HTERT RPE-1 (cell line): ENCODE data around the gene PKNOX1.
"Not testable (repeated sequence)": the region's sequence is repeated elsewhere in the genome, so short reads cannot be mapped to it uniquely, and the experiment has no call there.

Experiments used
- in situ Hi-C: fragments of 300-500 bp; cut with MboI; formaldehyde crosslinking; loops from 4 replicates; pipeline ENCODE4 v1.14.3; 2020; ENCODE audit warnings: low sequenced_read_pairs

Gene PKNOX1

DNA sequence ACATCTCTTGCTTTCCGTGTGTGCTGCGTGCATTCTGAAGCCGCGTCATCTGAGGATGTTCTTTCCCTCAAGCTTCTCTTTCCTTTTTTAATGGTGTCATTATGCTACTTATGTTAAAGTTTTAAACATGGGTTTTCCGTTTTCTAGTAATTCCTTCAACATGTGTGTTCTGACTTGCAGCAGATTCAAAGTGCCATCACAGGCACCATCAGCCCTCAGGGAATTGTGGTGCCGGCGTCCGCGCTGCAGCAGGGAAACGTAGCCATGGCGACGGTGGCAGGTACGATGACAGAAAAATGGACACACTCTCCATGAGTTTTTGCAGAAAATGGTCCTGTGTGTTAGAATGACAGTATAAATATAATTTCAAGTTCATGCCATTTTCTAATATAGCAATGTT, 42.4 kb downstream of the PKNOX1 start:
- in situ Hi-C loops, result no loop called here

DNA sequence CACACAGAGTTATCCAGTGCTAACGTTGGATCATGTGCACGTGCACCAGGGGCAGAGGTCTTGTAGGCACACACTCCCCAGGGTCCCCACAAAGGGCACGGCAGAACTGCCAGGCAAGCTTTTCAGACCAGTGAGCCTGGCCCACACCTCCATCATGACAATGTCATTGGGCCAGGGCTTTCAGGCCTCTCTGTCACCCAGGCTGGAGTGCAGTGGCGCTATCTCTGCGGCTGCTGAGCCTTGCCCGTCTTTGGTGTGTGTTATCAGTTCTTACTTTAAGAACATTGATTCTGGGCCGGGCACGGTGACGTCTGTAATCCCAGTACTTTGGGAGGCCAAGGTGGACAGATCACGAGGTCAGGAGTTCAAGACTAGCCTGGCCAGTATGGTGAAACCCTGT, 44.2 kb downstream of the PKNOX1 start:
- in situ Hi-C loops, result no loop called here

DNA sequence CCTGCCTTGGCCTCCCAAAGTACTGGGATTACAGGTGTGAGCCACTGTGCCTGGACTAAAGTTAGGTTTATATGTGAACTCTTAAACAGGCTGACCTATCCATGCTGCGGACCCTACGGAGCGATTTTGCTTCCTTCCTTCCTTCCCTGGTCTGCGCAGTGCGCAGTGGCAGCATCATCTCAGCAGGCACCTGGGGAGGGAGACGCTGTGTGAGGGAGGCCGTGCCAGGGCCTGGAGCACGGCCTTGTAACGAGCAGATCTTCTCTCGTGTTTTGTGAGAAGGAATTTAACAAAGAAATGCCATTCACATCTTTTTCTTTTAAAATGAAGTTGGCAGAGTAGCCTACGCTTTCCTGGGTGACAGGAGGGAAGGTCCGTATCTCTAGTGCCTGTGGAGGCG, 45.8 kb downstream of the PKNOX1 start:
- in situ Hi-C loops, result no loop called here

DNA sequence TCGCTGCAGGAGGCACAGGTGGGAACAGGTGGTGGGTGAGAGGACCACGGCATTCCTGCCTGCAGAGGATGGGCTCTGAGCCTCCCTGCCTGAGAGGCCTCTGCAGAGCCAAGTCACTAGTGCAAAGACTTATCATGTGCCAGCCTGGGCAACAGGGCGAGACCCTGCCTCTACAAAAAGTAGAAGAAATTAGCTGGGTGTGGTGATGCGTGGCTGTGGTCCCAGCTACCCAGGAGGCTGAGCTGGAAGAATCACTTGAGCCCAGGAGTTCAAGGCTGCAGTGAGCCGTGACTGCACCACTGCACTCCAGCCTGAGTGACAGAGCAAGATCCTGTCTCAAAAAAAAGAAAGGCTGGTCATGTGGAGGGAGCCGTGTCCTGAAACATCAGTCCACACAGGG, 46.4 kb downstream of the PKNOX1 start:
- in situ Hi-C loops, result no loop called here

DNA sequence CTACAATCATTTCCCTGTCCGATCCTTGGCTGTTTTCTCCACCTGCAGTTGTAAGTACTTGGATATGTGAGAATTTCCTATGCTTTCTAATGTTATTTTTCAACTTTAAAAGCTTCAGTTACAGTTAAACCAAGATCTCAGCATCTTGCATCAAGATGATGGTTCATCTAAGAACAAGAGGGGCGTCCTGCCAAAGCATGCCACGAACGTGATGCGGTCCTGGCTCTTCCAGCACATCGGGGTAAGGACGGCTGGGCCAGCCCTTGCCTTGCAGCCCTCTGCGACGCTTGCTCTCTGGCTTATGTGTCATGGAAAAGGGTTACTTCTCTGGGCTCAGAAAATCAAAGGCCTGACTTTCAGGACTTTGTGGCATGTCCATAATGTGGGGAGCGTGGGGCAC, 46.8 kb downstream of the PKNOX1 start:
- in situ Hi-C loops, result no loop called here

DNA sequence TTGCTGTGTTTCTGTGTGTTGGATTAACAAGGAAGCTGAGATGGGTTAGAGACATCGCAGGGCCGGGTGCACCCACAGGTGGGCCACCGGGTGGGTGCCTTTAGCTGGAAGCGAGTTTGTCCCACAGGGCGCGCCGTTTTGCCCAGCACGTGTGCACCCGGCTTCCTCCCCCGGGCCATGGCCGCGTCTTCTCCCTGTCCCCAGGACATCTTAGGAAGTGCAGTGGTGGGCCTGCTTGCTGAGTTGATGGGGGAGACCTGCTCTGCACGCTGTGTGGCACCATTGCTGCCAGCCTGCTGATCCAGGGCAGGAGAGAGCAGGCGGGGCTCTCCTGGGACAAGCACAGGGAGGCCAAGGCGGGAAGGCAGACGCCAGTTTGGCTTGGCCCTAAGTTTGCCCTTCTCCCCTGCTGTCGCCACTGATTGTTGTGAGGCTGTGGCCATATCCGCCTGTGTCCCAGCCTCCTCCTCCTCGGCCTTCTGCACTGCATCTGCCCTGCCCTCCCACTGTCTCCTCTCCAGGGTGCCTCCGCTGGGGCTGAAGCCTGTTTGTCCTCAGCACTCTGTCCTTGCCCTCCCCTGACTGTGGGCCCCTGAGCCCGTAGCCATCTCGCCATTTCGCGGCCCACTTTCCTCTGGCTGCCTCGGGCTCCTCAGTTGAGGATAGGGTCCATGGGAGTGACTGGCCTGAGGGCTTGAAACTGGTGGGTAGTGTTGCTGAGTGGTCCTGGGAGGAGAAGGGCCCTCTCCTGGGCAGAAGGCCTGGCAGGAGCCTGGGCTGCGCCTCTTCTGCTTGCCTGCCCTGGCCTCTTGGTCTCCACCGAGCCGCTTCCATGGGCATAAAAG, 47.6 kb downstream of the PKNOX1 start:
- in situ Hi-C loops, result no loop called here

DNA sequence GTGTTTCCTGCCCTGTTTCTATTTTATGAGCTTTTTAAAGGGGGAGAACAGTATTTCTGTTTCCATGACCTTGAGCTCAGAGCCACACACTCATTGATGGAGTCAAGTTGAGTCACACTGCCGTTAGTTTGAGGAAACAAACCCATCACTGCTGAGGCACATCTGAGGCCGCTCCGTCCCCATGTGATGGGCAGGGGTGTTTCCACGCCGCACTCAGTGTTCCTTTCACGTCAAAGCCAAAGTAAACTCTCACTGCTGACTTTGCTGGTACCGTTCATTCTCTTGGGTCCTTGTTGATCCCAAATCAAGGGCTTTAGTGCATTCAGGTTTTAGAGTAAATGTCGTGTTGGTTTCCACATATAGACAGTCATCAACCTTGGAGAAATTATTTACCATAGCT, 48.8 kb downstream of the PKNOX1 start:
- in situ Hi-C loops, result no loop called here

DNA sequence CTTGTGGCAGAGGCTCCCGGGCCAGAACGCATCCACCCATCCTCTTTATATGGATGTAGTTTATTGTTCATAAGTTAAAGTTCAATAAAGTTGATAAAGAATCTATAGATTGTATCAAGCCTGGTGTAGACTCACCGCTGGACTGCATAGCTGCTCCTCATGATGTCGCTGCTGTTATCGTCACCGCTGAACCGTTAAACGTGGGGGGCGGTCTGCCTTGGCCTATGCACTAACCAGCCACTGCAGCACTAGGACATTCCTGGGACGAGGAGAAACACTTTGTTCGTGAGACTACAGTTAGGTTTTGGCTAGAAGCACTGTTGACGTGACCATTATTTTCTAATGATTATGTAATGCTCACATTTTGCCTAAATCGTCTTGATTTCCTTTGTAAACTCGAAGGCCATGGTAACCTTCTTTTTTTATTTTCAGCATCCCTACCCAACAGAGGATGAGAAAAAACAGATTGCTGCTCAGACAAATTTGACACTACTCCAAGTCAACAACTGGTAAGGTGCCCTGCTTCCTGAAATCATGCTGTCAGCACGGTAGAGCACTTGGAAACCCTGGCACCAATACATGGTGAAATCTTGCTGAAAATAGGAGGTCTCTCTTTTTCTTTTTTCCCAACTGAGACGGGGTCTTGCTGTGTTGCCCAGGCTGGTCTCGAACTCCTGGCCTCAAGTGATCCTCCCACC, 50.2 kb downstream of the PKNOX1 start:
- in situ Hi-C loops, result no loop called here

DNA sequence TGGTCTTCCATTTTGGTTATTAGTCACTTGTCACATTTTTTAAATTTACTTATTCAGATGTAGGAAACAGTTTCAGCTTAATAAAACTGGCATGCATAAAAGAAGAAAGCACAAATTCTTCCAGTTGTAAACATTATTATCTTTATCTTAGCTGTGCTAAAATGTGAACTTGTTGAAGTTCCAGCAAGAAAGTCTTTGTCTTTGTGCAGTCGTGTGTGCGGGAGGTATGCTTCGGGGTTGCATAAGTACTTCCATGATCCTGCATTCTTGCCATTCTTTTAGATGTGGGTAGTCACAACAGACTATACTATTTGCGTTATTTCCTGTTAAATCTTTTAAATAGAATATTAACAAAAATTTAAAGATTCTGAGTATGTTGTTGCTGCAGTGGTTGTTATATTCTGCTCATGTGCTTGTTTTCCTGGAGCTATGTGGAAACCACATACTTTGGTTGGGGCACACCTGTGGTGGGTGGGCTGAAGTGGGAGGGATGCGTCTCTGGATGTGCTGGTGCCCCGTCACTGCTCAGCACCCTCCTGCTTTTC, 51.3 kb downstream of the PKNOX1 start:
- in situ Hi-C loops, result no loop called here

DNA sequence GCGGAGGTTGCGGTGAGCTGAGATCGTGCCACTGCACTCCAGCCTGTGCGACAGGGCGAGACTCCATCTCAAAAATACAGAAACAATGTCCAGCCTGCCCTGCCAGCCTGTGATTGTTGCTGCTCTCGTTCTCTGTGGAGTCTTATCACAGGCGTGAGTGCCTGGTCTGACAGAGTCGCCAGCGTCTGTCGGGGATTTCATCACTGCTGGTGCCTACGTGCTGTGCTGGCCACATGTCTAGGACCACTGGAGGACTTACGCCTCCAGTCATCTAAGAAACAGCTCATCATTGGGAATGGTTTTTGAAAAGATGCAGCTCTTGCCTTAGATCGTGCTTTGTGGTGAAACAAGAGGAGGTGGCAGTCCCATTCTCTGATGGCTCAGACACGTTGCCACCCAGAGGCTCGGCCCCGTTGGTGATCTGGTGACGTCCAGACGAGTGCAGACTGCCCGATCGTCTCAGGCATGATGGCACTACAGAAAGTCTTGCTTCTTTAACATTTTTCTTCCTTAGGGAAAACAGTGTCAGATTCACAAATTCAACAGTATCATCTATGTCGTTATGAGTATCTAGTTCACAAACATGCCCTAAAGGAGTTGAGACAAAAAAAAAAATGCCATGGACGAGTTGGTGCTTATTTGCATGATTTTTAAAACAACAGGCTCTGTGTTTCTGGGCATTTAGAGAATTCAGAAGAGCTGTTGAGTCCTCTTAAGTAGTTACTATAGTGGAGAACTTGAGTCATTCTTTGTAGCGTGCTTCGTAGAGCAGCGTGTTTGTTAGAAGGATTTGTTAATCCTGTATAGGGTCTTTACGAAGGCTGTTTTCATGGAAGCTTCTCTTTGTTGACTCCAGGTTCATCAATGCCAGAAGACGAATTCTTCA, 53.7 kb downstream of the PKNOX1 start:
- in situ Hi-C loops, result no loop called here

DNA sequence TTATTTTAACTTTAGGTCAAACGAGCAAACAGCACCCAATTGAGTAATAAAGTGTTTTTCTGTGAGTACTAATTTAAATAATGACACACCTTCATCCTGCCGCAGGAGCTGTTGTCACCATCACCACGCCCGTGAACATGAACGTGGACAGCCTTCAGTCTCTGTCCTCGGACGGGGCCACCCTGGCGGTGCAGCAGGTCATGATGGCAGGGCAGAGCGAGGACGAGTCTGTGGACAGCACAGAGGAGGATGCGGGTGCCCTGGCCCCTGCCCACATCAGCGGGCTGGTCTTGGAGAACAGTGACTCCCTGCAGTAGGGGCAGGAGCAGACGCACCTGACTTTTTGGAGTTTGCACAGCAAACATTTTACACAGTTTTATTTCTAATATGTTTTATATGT, 55.4 kb downstream of the PKNOX1 start:
- in situ Hi-C loops, result no loop called here

DNA sequence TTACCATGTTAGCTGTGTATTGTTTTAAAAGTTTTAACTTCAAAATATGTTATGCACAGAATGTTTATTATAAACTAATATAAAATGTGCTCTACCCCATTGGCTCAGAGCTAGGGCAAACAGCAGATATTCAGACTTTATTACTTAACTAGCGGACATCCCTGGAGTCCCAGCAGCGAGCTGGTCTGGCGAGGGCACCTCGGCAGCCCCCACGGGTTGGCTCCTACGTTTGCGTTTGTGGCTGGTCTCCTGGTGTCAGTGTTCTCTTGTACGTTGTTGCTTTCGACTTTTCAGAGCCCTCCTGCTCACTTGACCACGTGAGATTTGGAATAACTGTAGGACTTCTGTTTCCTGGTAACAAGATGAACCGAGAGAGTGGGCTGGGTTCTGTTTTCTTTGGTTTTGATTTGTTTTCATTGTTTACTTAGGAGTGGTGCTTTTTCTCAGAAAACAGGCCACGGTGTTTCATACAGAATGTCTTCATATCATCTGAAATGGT, 56.8 kb downstream of the PKNOX1 start:
- in situ Hi-C loops, result no loop called here

DNA sequence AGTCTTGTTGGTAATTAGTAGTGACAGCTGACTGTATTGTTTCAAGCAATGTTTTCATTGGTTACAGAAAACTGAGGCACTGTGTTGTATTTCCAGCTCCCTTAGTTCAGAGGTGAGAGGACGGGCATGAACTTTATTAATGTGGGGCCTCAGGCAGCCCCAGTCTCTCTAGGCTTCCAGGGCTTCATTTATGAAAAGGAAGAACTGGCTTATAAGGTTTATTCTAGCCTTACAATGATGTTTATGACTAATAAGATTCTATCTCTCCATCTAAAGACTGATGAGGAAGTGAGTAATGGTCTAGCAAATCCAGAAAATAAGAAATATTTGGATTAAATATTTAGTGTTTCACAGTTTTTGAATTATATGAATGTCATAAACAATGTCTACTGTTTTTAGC, 59.7 kb downstream of the PKNOX1 start:
- in situ Hi-C loops, result no loop called here

DNA sequence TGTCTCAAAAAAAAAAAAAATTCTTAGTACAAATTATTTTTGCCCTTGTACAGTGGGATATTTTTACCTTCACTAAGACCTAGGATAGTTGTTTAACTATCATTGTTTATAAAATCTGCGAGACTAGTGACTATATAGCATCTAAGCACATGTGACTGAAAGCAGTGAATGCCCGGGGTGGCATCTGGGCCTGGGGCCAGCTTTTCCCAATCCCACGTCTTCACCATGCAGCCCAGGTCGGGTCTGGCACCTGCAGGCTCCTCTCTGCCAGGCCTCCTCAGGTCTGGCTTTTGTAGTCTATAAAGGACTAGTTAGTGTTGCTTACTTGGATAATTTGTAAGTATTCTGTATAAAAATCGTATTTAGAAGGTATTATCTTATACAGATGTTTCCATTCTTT, 60.5 kb downstream of the PKNOX1 start:
- in situ Hi-C loops, result no loop called here

DNA sequence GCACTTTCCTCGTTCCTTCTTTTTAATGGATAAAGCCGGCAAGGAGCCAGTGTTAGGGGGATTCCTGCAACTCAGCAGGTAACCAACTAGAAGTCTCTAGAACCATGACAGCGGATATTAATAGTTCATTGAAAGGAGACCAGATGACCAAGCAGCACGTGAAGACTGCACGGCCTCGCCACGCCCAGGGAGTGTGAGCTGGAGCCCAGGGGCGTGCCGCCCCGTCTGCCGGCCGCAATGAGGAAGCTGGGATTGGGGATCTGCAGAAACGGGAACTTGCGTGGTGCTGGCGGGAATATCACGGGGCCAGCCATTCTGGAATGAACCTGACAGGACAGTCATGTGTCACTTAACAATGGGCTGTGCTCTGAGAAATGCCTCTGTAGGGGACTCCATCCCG, 62.5 kb downstream of the PKNOX1 start:
- in situ Hi-C loops, result not testable (repeated sequence)

DNA sequence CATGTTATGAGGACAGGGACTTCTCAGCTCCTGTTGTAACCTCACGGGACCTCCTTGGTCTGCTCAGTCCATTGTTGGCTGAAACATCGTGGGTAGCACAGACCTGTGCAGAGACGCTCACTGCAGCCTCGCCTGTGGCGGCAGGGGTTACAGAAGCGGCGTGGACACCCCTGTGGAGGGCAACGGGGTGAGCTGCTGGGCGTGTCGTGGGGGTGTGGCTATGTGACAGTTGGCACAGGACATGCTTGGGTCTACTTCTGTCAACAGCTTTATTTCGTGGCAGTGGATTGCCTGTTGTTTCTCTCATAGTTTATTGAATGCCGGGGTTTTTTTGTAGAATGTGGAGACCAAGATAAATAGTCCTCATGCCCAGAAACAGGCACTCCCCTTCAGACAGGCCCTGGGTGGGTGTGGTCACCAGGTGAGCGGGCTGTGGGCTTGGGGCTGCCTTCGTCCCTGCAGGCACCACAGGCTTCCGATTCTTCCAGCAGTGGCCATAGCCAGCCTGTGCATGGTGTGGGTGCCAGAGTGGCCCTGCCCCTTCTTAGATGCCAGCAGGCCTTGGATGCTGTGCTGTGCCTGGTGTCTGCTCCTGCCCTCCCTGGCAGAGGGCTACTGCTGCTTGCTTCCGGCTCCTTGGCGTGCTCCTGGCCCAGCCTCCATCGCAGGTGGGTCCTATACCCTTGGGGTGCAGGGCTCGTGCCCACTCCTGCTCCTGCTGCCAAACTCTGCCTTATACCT, 63.7 kb downstream of the PKNOX1 start:
- in situ Hi-C loops, result not testable (repeated sequence)

DNA sequence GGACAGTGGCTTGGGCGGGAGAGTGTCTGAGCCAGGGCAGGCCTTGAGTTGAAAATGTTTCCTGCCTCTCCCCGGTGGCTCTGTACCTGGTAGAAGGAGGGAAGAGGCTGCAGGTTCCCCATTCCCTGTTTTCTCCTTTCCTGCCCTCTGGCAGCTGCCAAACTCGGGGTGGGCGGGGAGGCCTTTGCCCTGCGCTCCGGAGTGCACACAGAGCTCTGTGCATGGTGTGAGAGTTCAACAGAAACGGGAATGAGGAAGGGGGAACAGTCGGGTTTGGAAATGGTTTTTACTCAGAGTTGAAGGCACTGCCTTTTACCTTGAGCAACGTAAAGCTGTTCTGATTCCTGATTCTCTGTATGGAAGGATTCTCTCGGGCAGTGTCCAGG, 64.3 kb downstream of the PKNOX1 start:
- in situ Hi-C loops, result not testable (repeated sequence)

DNA sequence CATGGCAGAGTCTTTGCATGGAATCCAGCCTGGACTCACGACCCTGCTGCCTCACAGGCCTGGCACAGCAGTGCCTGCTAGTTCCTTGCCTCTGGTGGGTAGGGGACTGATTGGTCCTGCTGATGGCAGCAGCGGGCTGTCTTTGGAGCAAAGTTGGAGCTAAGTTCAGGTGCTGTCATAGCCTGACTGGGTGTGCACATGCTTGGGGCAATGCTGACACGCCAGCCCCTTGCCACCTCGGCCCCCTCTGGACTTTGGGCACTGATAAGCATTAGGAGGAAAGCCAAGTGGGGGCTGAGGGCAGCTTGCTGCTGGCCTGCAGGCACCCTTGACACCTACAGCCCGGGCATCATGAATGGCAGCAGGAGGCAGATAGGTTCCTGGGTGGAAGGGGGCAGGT, 67.8 kb downstream of the PKNOX1 start:
- in situ Hi-C loops, result not testable (repeated sequence)

DNA sequence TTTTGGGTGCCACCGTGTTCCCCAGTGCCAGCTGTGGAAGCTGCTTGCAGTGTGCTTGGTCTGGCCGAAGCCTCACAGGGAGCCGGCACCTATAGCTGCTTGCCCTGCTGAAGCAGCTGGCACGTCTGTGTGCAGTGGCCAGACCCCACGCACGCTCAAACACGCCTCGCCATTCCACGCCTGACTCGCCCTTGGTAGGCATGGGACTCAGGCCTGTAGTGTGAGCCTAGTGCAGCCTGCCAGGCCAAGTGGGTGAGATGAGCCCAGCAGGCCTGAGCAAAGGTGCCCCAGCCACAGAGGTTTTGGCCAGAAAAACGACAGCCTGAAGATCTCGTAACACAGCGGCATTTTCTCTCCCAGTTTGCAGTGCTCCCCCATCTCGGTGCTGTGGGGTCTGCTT, 68.9 kb downstream of the PKNOX1 start:
- in situ Hi-C loops, result not testable (repeated sequence)

DNA sequence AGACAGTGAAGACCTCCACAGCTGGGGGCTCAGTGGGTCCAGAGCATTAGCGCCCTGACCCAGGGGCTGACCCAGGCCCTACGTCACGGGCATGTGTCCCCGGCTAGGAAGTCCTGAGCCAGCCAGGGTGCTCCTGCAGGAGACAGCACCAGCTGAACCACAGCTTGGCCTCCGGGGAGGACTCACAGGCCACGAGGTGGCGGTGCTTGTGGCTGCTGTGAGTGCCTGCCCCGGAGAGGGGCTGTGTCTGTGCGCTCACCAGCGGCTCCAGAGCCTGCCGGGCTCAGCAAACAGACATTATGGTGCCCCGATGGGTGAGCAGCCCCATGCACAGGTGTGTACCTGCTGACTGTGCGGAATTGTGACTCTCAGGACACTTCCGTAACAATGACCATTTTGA, 70.2 kb downstream of the PKNOX1 start:
- in situ Hi-C loops, result not testable (repeated sequence)
